Measurements from ENCODE around the gene HELZ2. TPM values are rescaled to one million over a fixed set of nuclear protein-coding genes. Genes with fewer than 3 reads are reported as not detected.

Gene HELZ2
- total and polyA plus RNA-seq, 2 donors = 13.9 to 14.8 TPM

GRCh38 chr20:63599396-63600050 lies 25.5 kb upstream of the HELZ2 start:
- Histone ChIP-seq H3K4me3 (ENCODE audit: low read length in 2 of 2) (no peak overlapping the region), H3K36me3 (ENCODE audit: control insufficient read depth in 2 of 2, insufficient read depth in 2 of 2, low read length in 1 of 2) (peaks cover 74 to 81% of the 10 kb centered on the region in 2 donors), H3K27ac (ENCODE audit: low read depth in 1 of 2, low read length in 1 of 2) (no peak overlapping the region), H3K27me3 (ENCODE audit: control insufficient read depth in 2 of 2, insufficient read depth in 1 of 2, low read length in 1 of 2) (no peaks in the 10 kb centered on the region), H3K4me1 (ENCODE audit: control insufficient read depth in 2 of 2, insufficient read depth in 2 of 2, low read length in 2 of 2) (peaks cover 11 to 23% of the 10 kb centered on the region in 2 donors), H3K9me3 (ENCODE audit: control insufficient read depth in 2 of 2, insufficient read depth in 1 of 2, low read length in 1 of 2) (peaks cover 0 to 11% of the 10 kb centered on the region in 2 donors)
- no peak for DNase-seq (ENCODE audit: low read depth in 6 of 9, low spot score in 9 of 9)
- 95% methylated on average over 27 of the region's 27 CpGs for WGBS

- Histone ChIP-seq H3K4me3 (ENCODE audit: low read length in 2 of 2) (no peak overlapping the region), H3K27me3 (ENCODE audit: control insufficient read depth in 2 of 2, insufficient read depth in 1 of 2, low read length in 1 of 2) (no peaks in the 10 kb centered on the region), H3K9me3 (ENCODE audit: control insufficient read depth in 2 of 2, insufficient read depth in 1 of 2, low read length in 1 of 2) (peaks cover 0 to 11% of the 10 kb centered on the region in 2 donors), H3K36me3 (ENCODE audit: control insufficient read depth in 2 of 2, insufficient read depth in 2 of 2, low read length in 1 of 2) (peaks cover 78 to 82% of the 10 kb centered on the region in 2 donors), H3K4me1 (ENCODE audit: control insufficient read depth in 2 of 2, insufficient read depth in 2 of 2, low read length in 2 of 2) (peaks cover 11 to 23% of the 10 kb centered on the region in 2 donors), H3K27ac (ENCODE audit: low read depth in 1 of 2, low read length in 1 of 2) (no peak overlapping the region)
- no peak for DNase-seq (ENCODE audit: low read depth in 6 of 9, low spot score in 9 of 9)
- 94% methylated on average over 33 of the region's 33 CpGs for WGBS
Observed at GRCh38 chr20:63598479-63599395, 24.7 kb upstream of the HELZ2 start.

GRCh38 chr20:63597651-63598478 lies 23.8 kb upstream of the HELZ2 start:
- DNase-seq (ENCODE audit: low read depth in 6 of 9, low spot score in 9 of 9) = peak in 1 of 9 donors; percentile 12
- peak overlapping the region in 1 of 2 donors; percentile 8 for H3K27ac ChIP-seq (ENCODE audit: low read depth in 1 of 2, low read length in 1 of 2)
- 74% methylated on average over 23 of the region's 23 CpGs for WGBS
- H3K27me3 ChIP-seq (ENCODE audit: control insufficient read depth in 2 of 2, insufficient read depth in 1 of 2, low read length in 1 of 2) = no peaks in the 10 kb centered on the region
- H3K4me3 ChIP-seq (ENCODE audit: low read length in 2 of 2) = no peak overlapping the region
- peaks cover 0 to 11% of the 10 kb centered on the region in 2 donors for H3K9me3 ChIP-seq (ENCODE audit: control insufficient read depth in 2 of 2, insufficient read depth in 1 of 2, low read length in 1 of 2)
- H3K36me3 ChIP-seq (ENCODE audit: control insufficient read depth in 2 of 2, insufficient read depth in 2 of 2, low read length in 1 of 2) = peaks cover 79 to 88% of the 10 kb centered on the region in 2 donors
- H3K4me1 ChIP-seq (ENCODE audit: control insufficient read depth in 2 of 2, insufficient read depth in 2 of 2, low read length in 2 of 2) = peaks cover 11 to 23% of the 10 kb centered on the region in 2 donors

GRCh38 chr20:63596423-63596822 lies 22.4 kb upstream of the HELZ2 start:
- Histone ChIP-seq H3K4me3 (ENCODE audit: low read length in 2 of 2) (no peak overlapping the region), H3K4me1 (ENCODE audit: control insufficient read depth in 2 of 2, insufficient read depth in 2 of 2, low read length in 2 of 2) (peaks cover 11 to 23% of the 10 kb centered on the region in 2 donors), H3K9me3 (ENCODE audit: control insufficient read depth in 2 of 2, insufficient read depth in 1 of 2, low read length in 1 of 2) (peaks cover 0 to 1% of the 10 kb centered on the region in 2 donors), H3K27ac (ENCODE audit: low read depth in 1 of 2, low read length in 1 of 2) (no peak overlapping the region), H3K27me3 (ENCODE audit: control insufficient read depth in 2 of 2, insufficient read depth in 1 of 2, low read length in 1 of 2) (no peaks in the 10 kb centered on the region), H3K36me3 (ENCODE audit: control insufficient read depth in 2 of 2, insufficient read depth in 2 of 2, low read length in 1 of 2) (peaks cover 79 to 93% of the 10 kb centered on the region in 2 donors)
- DNase-seq (ENCODE audit: low read depth in 6 of 9, low spot score in 9 of 9) = no peak
- 97% methylated on average over 6 of the region's 6 CpGs for WGBS

- WGBS = 97% methylated on average over 30 of the region's 30 CpGs
- H3K4me3 ChIP-seq (ENCODE audit: low read length in 2 of 2) = no peak overlapping the region
- H3K27me3 ChIP-seq (ENCODE audit: control insufficient read depth in 2 of 2, insufficient read depth in 1 of 2, low read length in 1 of 2) = no peaks in the 10 kb centered on the region
- peaks cover 11 to 23% of the 10 kb centered on the region in 2 donors for H3K4me1 ChIP-seq (ENCODE audit: control insufficient read depth in 2 of 2, insufficient read depth in 2 of 2, low read length in 2 of 2)
- H3K36me3 ChIP-seq (ENCODE audit: control insufficient read depth in 2 of 2, insufficient read depth in 2 of 2, low read length in 1 of 2) = peaks cover 77 to 96% of the 10 kb centered on the region in 2 donors
- no peak overlapping the region for H3K27ac ChIP-seq (ENCODE audit: low read depth in 1 of 2, low read length in 1 of 2)
- DNase-seq (ENCODE audit: low read depth in 6 of 9, low spot score in 9 of 9) = no peak
- peaks cover 0 to 1% of the 10 kb centered on the region in 2 donors for H3K9me3 ChIP-seq (ENCODE audit: control insufficient read depth in 2 of 2, insufficient read depth in 1 of 2, low read length in 1 of 2)
Observed at GRCh38 chr20:63595416-63596127, 21.5 kb upstream of the HELZ2 start.

GRCh38 chr20:63594043-63594561 lies 20.1 kb upstream of the HELZ2 start:
- no peak for DNase-seq (ENCODE audit: low read depth in 6 of 9, low spot score in 9 of 9)
- peaks cover 82 to 95% of the 10 kb centered on the region in 2 donors for H3K36me3 ChIP-seq (ENCODE audit: control insufficient read depth in 2 of 2, insufficient read depth in 2 of 2, low read length in 1 of 2)
- H3K4me3 ChIP-seq (ENCODE audit: low read length in 2 of 2) = no peak overlapping the region
- 97% methylated on average over 10 of the region's 10 CpGs for WGBS
- H3K4me1 ChIP-seq (ENCODE audit: control insufficient read depth in 2 of 2, insufficient read depth in 2 of 2, low read length in 2 of 2) = peaks cover 11 to 29% of the 10 kb centered on the region in 2 donors
- no peak overlapping the region for H3K27ac ChIP-seq (ENCODE audit: low read depth in 1 of 2, low read length in 1 of 2)
- peaks cover 0 to 1% of the 10 kb centered on the region in 2 donors for H3K9me3 ChIP-seq (ENCODE audit: control insufficient read depth in 2 of 2, insufficient read depth in 1 of 2, low read length in 1 of 2)
- H3K27me3 ChIP-seq (ENCODE audit: control insufficient read depth in 2 of 2, insufficient read depth in 1 of 2, low read length in 1 of 2) = no peaks in the 10 kb centered on the region

- no peak for DNase-seq (ENCODE audit: low read depth in 6 of 9, low spot score in 9 of 9)
- Histone ChIP-seq H3K4me1 (ENCODE audit: control insufficient read depth in 2 of 2, insufficient read depth in 2 of 2, low read length in 2 of 2) (peaks cover 10 to 30% of the 10 kb centered on the region in 2 donors), H3K4me3 (ENCODE audit: low read length in 2 of 2) (no peak overlapping the region), H3K36me3 (ENCODE audit: control insufficient read depth in 2 of 2, insufficient read depth in 2 of 2, low read length in 1 of 2) (peaks cover 79 to 90% of the 10 kb centered on the region in 2 donors), H3K27me3 (ENCODE audit: control insufficient read depth in 2 of 2, insufficient read depth in 1 of 2, low read length in 1 of 2) (no peaks in the 10 kb centered on the region), H3K27ac (ENCODE audit: low read depth in 1 of 2, low read length in 1 of 2) (no peak overlapping the region), H3K9me3 (ENCODE audit: control insufficient read depth in 2 of 2, insufficient read depth in 1 of 2, low read length in 1 of 2) (peaks cover 0 to 1% of the 10 kb centered on the region in 2 donors)
- 97% methylated on average over 13 of the region's 13 CpGs for WGBS
Observed at GRCh38 chr20:63592661-63593060, 18.6 kb upstream of the HELZ2 start.

- 98% methylated on average over 28 of the region's 28 CpGs for WGBS
Observed at GRCh38 chr20:63591786-63592355, 17.8 kb upstream of the HELZ2 start.

More at GRCh38 chr20:63591786-63592355, 17.8 kb upstream of the HELZ2 start:
- peaks cover 0 to 1% of the 10 kb centered on the region in 2 donors for H3K9me3 ChIP-seq (ENCODE audit: control insufficient read depth in 2 of 2, insufficient read depth in 1 of 2, low read length in 1 of 2)
- no peaks in the 10 kb centered on the region for H3K27me3 ChIP-seq (ENCODE audit: control insufficient read depth in 2 of 2, insufficient read depth in 1 of 2, low read length in 1 of 2)
- H3K27ac ChIP-seq (ENCODE audit: low read depth in 1 of 2, low read length in 1 of 2) = no peak overlapping the region
- H3K36me3 ChIP-seq (ENCODE audit: control insufficient read depth in 2 of 2, insufficient read depth in 2 of 2, low read length in 1 of 2) = peaks cover 84 to 90% of the 10 kb centered on the region in 2 donors
- DNase-seq (ENCODE audit: low read depth in 6 of 9, low spot score in 9 of 9) = no peak
- peaks cover 8 to 29% of the 10 kb centered on the region in 2 donors for H3K4me1 ChIP-seq (ENCODE audit: control insufficient read depth in 2 of 2, insufficient read depth in 2 of 2, low read length in 2 of 2)
- no peak overlapping the region for H3K4me3 ChIP-seq (ENCODE audit: low read length in 2 of 2)
